HG03039 (cell line): ENCODE data around the gene LUM.
"Not testable (repeated sequence)": the region's sequence is repeated elsewhere in the genome, so short reads cannot be mapped to it uniquely, and the experiment has no call there.

Source experiments
- ATAC-seq: cut with Tn5 transposase; IDR thresholded peaks from one replicate; pipeline ENCODE4 v1.9.1; 2021; ENCODE audit warnings: mild to moderate bottlenecking, moderate library complexity; ENCODE audit not compliant: unreplicated experiment

Gene LUM

GRCh38 chr12:91110311-91110924 lies 876 bp downstream of the LUM start:
- no peak for ATAC-seq

DNA sequence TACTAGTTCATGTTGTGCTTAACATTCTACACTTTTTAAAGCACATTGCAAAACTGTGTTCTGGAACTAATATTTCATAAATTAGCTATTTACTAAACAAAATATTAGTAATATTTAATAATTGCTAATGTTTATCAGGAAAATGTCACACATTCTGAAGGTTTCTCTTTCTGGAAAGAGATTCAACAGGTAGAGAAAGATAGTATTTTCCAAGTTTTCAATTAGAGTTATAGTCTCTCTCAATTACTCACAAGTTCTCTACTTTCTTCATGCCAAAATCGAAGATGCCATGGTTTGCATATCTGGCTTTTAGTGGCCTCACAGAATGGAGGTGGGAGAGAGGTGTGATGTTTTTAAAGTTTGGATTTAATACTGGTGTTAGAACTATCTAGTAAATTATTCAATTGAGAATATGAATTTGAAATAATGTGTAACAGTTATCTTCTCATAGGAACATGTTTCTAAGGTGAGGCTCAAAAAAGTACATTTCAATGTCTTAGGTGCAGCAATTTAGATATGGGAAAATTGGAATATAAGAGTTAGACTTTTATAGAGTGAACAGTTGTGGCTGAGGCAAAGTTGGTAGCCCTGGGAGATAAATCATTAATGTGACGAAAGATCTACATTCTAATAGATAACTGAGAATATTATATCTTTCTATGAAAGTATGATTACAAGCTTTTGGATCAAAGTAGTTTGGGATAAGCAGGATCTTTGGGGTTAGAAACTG lies 1.5 kb downstream of the LUM start:
- ATAC-seq, result no peak

- peak; percentile 63 for ATAC-seq
Measured at GRCh38 chr12:91109148-91109564, 2.1 kb downstream of the LUM start.

DNA sequence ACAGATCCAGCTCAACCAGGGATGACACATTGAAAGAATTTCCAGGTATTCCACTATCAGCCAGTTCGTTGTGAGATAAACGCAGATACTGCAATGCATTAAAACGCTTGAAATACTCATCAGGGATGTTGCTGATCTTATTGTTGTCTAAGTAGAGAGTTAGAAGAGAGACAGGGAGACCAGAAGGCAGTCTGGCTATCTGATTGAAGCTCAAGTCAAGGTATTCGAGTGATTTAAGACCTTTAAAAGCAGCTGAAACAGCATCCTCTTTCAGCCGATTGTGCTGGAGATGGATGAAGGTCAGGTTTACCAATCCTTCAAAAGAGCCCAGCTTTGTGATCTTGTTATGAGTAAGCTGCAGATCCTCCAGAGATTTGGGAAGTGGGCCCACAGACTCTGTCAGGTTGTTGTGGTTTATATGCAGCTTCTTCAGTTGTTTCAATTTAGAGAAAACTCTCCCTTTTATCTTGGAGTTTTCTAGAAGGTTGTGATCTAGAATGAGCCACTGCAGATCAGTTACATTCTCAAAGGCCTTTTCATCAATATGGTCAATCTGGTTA lies 3.0 kb downstream of the LUM start:
- no peak for ATAC-seq

- ATAC-seq, result no peak
Measured at GRCh38 chr12:91106283-91106682, 5.0 kb downstream of the LUM start.

GRCh38 chr12:91105807-91106206 lies 5.5 kb downstream of the LUM start:
- ATAC-seq, result no peak

DNA sequence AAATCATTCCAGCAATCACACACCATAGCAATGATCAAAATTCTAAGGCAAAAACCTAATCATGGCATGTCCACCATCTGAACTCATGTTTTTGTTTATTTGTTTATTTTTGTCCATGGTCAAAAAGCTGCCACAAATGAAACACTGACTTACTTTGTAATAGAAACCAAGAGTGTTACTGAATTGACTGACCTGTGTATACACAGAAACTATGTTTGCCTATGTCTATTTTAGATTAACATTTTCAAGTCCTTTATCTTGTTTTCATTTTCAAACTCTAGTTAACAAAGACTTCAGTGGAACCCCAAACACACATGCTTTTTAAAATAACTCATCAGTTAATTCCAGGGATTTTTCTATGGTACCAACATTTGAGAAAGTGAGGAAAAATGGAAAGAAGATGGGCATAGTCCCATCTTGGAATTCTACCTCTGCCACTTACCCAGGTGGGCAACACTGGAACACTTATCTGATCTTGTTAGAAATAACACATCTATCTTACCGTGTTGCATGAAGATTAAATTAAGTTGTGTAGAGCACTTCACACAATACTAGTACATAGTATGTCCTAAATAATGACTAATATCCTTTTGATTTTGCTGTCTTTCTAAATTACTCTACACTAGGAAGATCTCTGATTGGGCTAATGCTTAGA lies 6.4 kb downstream of the LUM start:
- ATAC-seq, result peak; percentile 61

DNA sequence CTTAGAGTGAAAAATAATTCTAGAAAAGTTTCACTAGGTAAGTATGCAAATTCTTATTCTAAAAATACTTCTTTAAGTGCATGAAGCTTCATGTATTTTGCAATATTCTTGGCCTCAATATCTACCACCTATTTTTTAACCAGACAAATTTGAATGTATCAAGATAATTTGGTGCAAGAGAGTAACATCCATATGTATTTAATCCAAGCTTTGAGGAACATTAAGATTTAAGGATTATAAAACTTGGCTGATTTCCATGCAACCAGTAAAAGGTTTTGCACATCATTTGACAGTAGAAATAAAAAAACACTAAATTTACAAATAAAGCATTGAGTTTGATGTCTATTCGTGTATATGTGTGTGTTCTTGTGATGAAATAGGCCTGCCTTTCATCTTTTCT lies 7.7 kb downstream of the LUM start:
- ATAC-seq, result no peak

- no peak for ATAC-seq
Measured at GRCh38 chr12:91103101-91103500, 8.2 kb downstream of the LUM start.

GRCh38 chr12:91100906-91101305 lies 10.4 kb downstream of the LUM start:
- no peak for ATAC-seq

- no peak for ATAC-seq
Measured at GRCh38 chr12:91099836-91100235, 11.5 kb downstream of the LUM start.

DNA sequence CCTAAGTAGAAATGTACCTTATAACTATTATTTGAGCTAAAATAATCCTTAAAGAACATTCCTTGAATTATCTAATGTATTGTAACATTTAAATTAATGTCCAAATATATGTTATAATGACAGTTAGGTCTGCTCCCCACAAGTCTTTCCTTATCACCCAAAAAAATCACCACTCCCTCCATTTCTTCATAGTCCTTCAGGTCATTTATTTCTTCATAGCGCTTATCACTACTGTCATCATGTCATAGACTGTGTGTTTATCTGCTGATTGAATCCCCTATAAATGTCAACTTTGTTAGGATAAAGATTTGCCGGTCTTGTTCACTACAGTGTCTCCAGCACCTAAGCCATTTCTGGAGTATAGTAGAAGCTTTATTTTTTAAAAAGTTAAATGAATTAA lies 12.0 kb downstream of the LUM start:
- ATAC-seq, result no peak

- ATAC-seq, result no peak
Measured at GRCh38 chr12:91098941-91099340, 12.4 kb downstream of the LUM start.

- no peak for ATAC-seq
Measured at GRCh38 chr12:91098461-91098860, 12.8 kb downstream of the LUM start.

DNA sequence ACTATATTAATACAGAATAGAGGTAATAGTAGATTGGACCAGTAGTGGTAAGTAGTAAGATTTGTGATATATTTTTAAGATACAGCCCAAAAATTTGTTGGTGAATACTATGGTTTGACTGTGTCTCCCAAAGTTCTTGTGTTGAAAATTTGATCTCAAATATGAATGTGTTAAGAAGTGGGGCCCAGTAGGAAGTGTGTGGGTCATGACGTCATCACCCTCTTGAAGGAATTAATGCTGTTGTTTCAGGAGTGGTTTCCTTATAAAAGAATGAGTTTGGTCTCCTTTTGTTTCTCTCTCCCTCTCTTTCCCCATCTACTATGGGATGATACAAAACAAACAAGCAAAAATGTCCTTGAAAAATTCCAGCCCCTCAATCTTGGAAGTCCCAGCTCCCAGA lies 16.3 kb downstream of the LUM start:
- ATAC-seq, result no peak

DNA sequence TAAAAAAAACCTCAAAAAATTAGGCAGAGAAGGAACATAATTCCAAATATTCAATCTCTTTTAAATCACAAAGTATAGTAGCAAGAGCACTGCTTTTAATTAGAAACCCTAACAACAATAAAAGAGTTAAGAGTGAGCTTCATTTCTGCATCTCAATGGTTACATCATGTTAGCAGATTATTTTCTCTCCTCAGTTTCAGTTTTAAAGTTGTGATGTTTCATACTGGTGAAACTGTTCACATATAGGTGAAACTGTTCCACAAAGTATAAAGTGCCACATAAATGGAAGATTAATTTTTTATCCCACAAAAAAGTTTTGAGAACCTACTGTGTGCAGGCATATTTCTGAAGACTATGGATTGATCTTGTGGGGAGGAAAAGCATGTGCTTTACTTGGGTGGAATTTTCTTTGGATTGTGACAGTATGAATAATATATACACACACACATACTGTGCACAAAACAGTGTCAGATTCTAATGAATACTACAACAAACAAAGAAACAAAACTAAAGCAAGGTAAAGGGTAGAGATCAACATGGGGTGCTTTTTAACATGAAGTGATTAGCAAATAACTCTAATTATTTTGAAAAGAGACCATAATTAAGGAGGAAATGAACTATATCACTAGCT lies 17.1 kb downstream of the LUM start:
- no peak for ATAC-seq

GRCh38 chr12:91093341-91093740 lies 18.0 kb downstream of the LUM start:
- no peak for ATAC-seq

DNA sequence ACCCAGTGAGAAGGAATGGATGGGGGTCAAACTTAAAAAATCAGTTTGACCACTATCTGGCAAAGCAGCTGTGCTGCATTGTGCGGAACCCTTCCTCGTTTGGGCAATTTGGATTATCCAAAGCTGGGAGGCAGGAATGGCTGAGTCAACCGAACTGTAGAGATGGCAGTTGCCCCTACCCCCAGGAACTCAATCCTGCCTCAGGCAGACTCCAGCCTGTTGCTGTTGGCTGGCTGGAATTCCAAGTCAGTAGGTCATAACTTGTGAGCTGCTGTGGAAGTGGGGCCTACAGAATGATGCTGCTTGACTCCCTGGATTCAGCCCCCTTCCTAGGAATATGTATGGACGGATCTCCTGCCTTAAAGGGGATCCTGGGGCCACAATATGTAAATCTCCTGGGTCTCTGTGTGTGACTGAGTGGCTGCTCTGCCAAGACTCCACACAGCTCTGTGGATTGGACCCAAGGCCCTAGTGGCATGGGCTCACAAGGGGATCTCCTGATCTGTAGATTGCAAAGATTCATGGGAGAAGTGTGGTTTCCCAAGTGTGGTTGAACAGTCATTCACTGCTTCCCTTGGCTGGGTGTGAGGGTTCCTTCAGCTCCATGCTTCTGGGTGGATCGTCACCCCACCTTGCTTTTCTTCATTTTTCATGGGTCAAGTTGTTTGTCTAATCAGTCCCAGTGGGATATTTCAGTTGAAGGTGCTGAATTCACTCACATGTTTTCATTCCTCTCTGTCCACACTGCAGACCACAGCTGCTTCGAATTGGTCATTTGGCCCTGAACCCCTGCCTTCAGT lies 19.2 kb downstream of the LUM start:
- ATAC-seq, result no peak

- not testable (repeated sequence) for ATAC-seq
Measured at GRCh38 chr12:91089953-91090352, 21.3 kb downstream of the LUM start.

DNA sequence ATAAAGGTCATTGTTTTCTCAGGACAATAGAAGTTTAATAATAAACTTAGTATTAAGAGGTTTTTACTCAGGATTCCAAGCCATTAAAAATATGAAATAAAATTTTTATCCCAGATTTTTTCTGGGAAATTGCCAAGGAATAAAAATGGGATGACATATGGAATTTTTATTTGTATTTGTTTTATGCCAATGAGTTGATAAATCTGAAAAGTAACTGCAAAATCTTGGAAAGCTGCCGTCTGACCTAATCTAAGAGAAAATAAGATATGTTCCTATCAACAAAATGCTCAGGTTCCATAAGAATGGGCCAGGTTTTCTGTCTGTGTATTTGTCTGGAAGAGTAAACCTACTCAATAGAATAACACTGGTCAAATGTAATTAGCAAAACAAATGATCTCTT lies 31.3 kb downstream of the LUM start:
- no peak for ATAC-seq

- ATAC-seq, result no peak
Measured at GRCh38 chr12:91078501-91078900, 32.8 kb downstream of the LUM start.
